Brain pericyte (primary cell): ENCODE measurements around the gene GGT1.
"Not testable (repeated sequence)": the region's sequence is repeated elsewhere in the genome, so short reads cannot be mapped to it uniquely, and the experiment has no call there.

Experiments used
- DNase-seq: peaks from one replicate; pipeline ENCODE4 v3.0.0-alpha.2; 2012; ENCODE audit warnings: low read depth, low spot score

Gene GGT1

GRCh38 chr22:24584166-24584790 lies 18.7 kb upstream of the GGT1 start:
- no peak for DNase-seq

GRCh38 chr22:24584871-24585411 lies 18.1 kb upstream of the GGT1 start:
- DNase-seq: no peak

GRCh38 chr22:24585461-24585860 lies 17.5 kb upstream of the GGT1 start:
- no peak for DNase-seq

- no peak for DNase-seq
These were observed 17.0 kb upstream of the GGT1 start for GRCh38 chr22:24585927-24586546.

GRCh38 chr22:24587251-24587650 lies 15.7 kb upstream of the GGT1 start:
- DNase-seq: no peak

- no peak for DNase-seq
These were observed 15.0 kb upstream of the GGT1 start for GRCh38 chr22:24587948-24588347.

- no peak for DNase-seq
These were observed 14.6 kb upstream of the GGT1 start for GRCh38 chr22:24588381-24588756.

- no peak for DNase-seq
These were observed 14.1 kb upstream of the GGT1 start for GRCh38 chr22:24588757-24589481.

GRCh38 chr22:24589518-24590030 lies 13.4 kb upstream of the GGT1 start:
- DNase-seq: no peak

GRCh38 chr22:24590596-24591173 lies 12.3 kb upstream of the GGT1 start:
- no peak for DNase-seq

- DNase-seq: no peak
These were observed 11.6 kb upstream of the GGT1 start for GRCh38 chr22:24591286-24591830.

- no peak for DNase-seq
These were observed 10.7 kb upstream of the GGT1 start for GRCh38 chr22:24592058-24592850.

- DNase-seq: peak; percentile 41
These were observed 10.0 kb upstream of the GGT1 start, which contains the start of gene LRRC75B for GRCh38 chr22:24592851-24593558. Gene LRRC75B (minus strand): TSS chr22:24593073. CDS start chr22:24593039, 34 bp downstream.

- not testable (repeated sequence) for DNase-seq
These were observed 9.5 kb upstream of the GGT1 start for GRCh38 chr22:24593559-24593835.

GRCh38 chr22:24593836-24594568 lies 9.0 kb upstream of the GGT1 start:
- DNase-seq: no peak

GRCh38 chr22:24594569-24595120 lies 8.3 kb upstream of the GGT1 start:
- DNase-seq: no peak

- no peak for DNase-seq
These were observed 7.8 kb upstream of the GGT1 start for GRCh38 chr22:24595228-24595627.

GRCh38 chr22:24595863-24596262 lies 7.1 kb upstream of the GGT1 start:
- DNase-seq: no peak

GRCh38 chr22:24597076-24597475 lies 5.9 kb upstream of the GGT1 start:
- DNase-seq: not testable (repeated sequence)
